OCI-M2 (cell line): ENCODE measurements around the gene DLG1.

ENCODE experiments used
- DNase-seq: peaks from one replicate; lab custom pipeline; 2025; ENCODE audit not compliant: unreplicated experiment; lab: John Stamatoyannopoulos, UW

DLG1 gene

DNA sequence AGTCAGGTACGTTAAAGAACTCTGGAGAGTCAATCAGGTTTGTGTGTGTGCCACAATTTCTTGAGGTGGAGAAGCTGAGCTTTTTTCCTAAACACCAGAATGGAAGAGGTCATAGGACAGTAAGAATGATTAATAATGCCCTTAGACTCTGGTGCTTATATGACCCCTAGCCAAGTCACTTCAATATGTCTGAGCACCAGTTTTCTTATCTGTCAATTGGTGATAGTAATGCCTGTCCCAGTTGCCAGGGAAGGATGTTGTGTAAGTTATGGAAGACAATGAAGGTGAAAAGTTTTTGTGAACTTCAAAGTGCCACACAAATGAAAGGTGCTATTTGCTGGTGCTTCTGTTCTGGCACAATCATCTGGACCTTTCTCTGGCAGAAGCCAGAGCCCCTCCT lies 22.2 kb upstream of the DLG1 start:
- no peak for DNase-seq

DNA sequence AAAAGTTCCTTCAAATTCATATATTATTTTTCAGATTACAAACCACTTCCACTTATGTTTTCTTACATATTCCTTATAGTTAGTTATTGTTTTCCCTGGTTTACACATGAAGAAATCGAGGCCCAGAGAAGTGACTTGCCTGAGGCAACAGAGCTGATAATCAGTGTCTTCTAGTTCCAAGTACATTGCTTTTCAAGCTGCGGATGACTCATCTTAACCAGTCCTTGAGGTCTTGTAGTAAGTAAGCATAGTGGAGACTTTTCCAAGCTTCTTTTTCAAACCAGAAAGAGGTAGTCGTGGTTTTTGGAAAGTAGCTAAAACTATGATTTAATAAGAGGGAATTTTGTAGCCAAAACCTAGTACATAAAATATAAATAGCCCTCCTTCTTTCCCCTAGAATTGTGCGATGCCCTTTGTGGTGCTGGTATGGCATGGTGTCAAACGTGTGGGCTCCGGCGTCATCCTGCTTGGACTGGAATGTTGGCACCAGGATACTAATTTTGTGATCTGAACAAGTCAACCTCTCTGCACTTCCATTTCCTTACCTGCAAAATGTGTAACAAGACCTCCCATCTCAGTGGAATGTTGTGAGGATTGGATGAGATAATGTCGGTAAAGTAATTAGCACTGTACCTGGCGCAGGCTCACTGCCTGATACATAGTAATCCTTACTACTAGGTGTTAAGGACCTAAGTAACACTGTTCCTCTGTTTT lies 19.0 kb upstream of the DLG1 start:
- DNase-seq: no peak

DNA sequence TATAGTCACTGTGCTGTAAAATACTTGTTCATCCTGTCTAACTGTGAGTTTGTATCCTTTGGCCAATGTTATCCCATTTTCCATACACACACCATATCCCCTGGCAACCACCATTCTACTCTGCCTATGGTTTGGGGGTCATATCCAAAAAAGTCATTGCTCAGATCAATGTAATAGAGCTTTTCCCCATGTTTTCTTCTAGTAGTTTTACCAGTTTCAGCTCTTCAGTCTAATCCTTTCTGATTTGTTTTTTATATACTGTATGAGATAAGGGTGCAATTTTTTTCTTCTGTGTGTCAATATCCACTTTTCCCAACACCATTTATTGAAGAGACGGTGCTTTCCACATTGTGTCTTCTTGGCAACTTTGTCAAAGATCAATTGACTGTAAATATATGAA lies 14.0 kb upstream of the DLG1 start:
- no peak for DNase-seq

DNA sequence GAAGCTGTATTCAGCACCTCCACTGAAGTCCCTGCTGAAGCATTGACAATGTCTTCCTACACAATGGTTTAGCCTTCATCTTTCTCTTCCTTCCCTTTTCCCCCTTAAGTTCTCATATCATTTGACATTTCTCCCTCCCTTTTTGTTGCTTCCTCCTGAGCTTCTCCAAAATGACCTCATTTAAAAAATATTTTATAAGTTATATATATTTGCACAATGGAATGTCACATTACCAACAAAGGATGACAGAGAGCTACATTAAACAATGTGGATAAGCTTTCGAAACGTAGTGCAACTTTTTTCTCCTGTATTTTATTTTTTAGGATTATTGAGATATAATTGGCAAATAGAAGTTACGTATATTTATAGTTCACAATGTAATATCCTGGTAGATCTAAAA lies 13.2 kb upstream of the DLG1 start:
- no peak for DNase-seq

DNA sequence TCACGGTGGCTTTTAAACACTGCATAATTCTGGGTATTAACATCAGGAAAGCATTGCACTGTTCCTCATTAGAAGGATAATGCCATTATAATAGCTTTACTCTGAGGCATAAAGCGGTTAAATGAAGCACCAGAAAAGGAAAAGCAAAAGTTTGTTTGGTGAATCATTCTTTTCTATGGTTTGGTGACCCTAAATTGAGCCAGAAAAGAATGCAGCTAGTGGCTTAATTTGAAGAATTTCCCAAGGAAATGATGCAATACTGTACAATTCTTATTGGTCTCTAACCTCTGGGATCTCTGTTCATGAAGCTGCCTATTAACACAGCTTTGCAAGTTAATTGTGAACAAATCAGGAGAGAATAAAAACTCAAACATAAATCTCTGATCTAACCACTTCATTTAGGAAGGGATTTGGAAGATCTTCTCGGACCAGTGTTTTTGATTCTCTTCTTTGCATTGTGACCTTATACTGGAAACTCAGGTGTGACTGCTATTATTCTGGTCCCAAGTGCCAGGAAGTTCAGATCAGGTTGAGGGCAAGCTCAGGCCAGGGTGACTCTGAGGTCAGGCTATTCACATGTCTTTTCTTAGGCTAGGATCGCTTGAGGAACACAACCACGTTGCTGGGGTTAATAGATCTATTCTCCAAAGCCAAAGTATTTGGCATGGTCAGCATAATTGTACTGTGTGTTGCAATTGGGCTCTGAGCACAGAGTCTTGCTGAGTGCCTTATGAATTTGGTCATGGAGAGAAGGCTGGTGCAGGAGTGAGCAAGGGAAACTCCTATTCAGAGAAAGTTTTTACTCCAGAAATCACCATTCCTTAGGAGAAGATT lies 11.3 kb upstream of the DLG1 start:
- no peak for DNase-seq

DNA sequence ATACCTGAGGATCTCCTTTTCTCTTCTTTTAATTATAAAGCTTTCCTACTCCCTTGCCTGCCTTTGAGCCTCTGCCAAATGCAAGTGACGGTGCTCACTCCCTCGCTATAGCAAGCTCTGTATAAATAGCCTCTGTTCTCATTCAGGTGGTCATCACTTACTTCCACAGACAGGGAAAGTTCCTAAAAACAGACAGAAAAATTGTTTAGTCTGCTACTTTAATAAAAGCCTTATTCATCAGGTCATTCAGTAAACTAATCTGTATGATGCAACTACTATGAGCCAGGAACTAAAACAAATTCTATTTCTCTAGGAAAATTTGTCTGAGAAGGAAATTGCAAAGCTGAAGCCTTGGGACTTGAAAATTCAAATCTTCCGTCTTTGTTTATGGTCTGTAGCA lies 10.2 kb upstream of the DLG1 start:
- DNase-seq: no peak

GRCh38 chr3:197306374-197307086 lies 8.1 kb upstream of the DLG1 start:
- DNase-seq: no peak

GRCh38 chr3:197305854-197306253 lies 7.4 kb upstream of the DLG1 start:
- DNase-seq: no peak

GRCh38 chr3:197303452-197303851 lies 5.0 kb upstream of the DLG1 start:
- no peak for DNase-seq

DNA sequence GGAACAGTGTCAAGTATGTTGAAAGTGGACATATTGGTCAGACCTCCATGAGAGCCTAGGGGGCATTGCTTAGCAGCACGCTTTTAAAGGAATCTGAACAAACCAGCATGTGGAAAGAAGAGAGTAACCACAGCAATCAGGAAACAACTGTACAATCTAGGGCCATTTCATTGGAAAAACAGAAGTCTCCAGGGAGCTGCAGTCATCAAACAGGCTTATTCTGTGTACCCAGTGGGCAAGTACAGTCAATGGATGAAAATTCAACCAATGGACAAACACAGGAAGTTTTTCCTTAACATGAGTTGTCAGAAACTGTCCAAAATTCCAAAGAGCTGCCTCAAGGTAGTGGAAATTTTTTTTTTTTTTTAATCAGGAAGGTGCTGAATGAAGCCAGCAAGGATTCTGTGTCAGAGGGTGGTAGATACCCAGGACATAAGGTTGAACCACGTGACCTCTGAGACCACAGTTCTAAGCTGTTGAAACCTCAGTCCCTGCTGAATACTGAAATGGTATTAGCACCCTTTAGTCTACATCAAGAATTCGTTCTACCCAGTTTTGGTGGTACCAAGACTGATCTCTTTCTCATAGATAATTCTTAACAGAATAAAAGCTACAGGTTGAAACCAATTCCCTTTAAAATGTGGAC lies 4.4 kb upstream of the DLG1 start:
- no peak for DNase-seq

- DNase-seq: no peak
Measured at GRCh38 chr3:197302033-197302432, 3.6 kb upstream of the DLG1 start.

DNA sequence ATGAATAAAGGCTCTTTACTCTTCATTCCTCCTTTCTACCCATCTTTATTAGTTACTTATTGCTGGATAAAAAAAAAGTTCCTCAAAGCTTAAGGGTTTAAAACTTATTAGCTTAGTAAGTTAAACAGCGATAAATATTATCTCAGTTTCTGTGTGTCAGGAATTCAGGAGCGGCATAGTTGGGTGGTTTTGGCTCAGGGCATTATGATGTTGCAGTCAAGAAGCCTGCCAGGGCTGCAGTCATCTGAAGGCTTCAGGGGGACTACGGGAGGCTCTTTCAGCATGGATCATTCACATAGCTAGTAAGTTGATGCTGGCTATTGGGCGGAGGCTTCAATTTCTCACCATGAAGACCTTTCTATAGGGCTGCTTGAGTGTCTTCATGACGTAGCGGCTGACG lies 1.9 kb upstream of the DLG1 start:
- DNase-seq: no peak

GRCh38 chr3:197298945-197299854 lies 788 bp upstream of the DLG1 start:
- DNase-seq: peak; percentile 31

DNA sequence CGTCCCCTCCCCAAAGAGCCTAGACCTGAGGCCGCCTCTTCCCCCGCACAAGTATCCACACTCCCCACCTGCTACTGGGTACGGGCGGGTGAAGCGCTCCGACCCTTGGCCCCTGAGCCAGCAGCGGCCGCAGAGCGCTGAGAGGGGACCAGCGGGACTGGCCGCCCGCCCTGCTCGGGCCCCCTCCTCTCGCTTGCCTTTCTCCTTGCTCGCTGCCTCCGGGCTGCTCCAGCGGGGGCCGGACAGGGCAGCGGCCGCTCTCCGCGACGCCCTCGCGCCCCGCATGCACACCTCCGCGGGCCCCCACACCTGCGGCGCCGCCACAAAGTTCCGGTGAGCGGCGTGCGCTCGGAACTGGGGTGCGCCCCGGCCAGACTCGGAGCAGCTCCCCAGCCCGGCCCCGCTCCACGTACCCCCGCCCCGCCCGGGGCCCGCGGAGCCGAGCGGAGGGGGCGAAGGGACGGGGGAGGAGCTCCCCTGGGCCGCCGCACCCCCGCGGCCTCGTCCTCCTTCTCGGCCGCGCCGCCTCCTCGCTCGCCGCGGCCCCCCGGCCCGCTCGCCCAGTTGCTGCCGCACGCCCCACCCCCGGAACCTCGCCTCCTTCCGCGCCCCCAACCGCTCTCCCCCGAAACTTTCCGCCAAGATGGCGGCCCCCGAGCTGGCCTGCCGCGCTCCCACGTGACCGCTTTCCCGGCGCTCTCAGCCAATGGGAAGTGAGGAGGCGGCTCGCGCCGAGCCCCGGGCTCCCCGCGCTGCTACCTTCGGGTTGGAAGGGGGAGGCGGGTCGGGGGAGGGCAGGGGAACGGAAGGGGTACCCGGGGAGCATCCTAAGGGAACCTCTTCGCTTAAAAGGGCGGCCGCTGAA lies 704 bp downstream of the DLG1 start:
- no peak for DNase-seq

DNA sequence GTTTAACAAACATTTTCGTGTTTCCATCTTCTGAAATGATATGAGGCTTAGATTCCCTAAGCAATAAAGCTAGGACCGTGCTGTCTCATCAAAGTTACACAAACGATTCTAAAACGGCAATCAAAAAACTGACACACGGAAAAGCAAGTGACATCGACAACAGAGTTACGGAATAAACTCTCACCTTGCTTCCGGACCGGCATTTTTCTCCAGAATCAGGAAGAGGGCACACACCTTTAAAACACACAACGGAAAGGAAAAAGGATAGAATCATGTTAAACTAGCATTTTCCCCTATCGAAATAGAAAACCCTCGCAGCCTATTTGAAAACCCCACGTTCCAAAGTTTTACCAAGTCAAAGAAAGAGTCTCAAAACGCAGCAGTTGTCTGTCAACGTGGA lies 1.4 kb downstream of the DLG1 start:
- no peak for DNase-seq

GRCh38 chr3:197296545-197296944 lies 1.9 kb downstream of the DLG1 start:
- DNase-seq: no peak

- DNase-seq: no peak
Measured at GRCh38 chr3:197295871-197296270, 2.5 kb downstream of the DLG1 start.

GRCh38 chr3:197293605-197294237 lies 4.7 kb downstream of the DLG1 start:
- DNase-seq: no peak

DNA sequence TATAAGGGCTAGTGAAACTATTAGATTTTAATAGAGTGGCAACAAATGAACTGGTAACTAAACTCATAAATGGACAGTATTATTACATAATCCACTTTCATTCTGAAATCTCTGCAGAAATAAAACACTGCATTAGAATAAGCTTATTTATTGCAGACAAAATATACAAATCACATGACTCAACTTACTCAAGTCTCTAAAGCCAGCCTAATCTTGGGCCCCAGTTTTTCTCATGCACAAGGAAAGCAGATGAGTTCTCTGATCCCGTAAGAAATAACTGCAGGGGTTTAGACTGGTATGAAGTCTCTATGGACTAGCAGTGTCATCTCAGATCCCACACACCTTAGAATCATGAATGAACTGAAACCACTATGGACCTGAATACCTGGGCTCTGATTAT lies 5.8 kb downstream of the DLG1 start:
- no peak for DNase-seq
